GM06990 (cell line): ENCODE measurements around the gene MORN5.

Source experiments
- DNase-seq: peaks from one replicate; pipeline ENCODE4 v3.0.0-alpha.2; 2011; ENCODE audit not compliant: insufficient read length; ENCODE audit errors: extremely low read depth
- H3K27me3 ChIP-seq: replicated peaks from 2 replicates; pipeline ENCODE4 v1.6.0; 2011; ENCODE audit warnings: low read length; ENCODE audit not compliant: control insufficient read depth, insufficient read depth
- H3K36me3 ChIP-seq: 2 replicates; pipeline ENCODE4 v1.5.1; 2011; ENCODE audit warnings: low read length; ENCODE audit not compliant: control insufficient read depth, insufficient read depth
- H3K4me3 ChIP-seq: replicated peaks from 2 replicates; pipeline ENCODE4 v1.5.1; 2011; ENCODE audit warnings: low read depth, mild to moderate bottlenecking, control low read depth, low read length
- TF ChIP-seq, protein P1 (sequence below): IDR thresholded peaks from 2 replicates; pipeline ENCODE4 v1.5.1; 2011; ENCODE audit warnings: low read length, control low read depth, mild to moderate bottlenecking, inconsistent platforms; ENCODE audit not compliant: insufficient read depth, poor library complexity, severe bottlenecking

MORN5 gene

DNA sequence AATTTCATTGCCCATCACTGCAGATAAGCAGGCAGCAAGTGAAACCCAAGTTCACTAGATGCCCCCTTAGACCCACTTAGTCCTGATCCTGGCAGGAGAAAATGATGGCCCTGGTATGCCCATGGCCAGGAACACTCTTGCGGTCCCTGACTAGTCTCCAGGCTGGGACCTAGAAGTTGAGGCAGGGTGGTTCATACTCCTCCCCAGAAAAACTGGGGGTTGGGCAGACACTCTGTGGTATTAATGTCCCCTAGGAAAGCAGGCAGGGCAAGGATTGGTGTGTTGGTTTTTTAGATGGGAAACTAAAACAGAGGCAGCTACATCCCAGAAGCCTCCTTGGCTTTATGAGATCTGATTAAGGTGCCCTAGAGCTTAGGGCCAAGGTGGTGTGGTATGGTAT lies 56.0 kb downstream of the MORN5 start:
- Histone ChIP-seq H3K4me3 (no peak overlapping the region), H3K27me3 (peaks cover 13% of the 10 kb centered on the region)
- DNase-seq, result no peak

DNA sequence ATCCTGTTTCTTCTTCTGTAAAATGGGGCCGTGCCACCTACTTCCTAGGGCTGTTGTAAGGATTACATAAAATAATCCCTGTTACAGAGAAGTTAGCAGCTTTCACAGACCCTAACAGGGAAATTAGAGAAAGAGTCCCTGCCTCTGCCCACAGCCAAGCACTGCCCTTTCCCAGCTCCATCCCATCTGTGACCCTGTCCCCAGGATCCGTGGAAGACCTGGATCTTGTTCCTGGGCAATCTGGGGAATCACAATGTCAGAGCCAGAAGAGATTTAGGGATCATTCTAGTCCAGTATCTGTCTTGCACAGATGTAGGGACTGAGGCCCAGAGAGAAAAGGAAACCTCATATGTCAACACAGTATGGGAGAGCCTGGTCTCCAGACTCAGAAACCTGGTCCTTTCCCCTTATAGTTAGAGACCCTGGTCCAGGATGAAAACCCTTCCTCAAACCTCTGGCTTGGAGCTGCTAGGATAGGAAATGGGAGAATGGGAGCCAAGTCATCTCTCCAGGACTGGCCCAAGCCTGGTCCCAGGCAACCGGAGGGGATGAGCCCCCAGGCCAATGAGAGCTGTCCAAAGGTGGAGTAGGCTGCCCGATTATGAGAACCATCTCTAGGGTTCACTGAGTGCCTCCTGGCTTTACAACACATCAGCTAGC lies 56.6 kb downstream of the MORN5 start:
- TF ChIP-seq, protein P1, sequence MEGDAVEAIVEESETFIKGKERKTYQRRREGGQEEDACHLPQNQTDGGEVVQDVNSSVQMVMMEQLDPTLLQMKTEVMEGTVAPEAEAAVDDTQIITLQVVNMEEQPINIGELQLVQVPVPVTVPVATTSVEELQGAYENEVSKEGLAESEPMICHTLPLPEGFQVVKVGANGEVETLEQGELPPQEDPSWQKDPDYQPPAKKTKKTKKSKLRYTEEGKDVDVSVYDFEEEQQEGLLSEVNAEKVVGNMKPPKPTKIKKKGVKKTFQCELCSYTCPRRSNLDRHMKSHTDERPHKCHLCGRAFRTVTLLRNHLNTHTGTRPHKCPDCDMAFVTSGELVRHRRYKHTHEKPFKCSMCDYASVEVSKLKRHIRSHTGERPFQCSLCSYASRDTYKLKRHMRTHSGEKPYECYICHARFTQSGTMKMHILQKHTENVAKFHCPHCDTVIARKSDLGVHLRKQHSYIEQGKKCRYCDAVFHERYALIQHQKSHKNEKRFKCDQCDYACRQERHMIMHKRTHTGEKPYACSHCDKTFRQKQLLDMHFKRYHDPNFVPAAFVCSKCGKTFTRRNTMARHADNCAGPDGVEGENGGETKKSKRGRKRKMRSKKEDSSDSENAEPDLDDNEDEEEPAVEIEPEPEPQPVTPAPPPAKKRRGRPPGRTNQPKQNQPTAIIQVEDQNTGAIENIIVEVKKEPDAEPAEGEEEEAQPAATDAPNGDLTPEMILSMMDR, result no peak
- Histone ChIP-seq H3K36me3 (no peaks in the 10 kb centered on the region), H3K27me3 (peaks cover 13% of the 10 kb centered on the region), H3K4me3 (no peak overlapping the region)
- no peak for DNase-seq

More for the DNA sequence above, 56.0 kb downstream of the MORN5 start:
- TF ChIP-seq, protein P1, result no peak
- no peaks in the 10 kb centered on the region for H3K36me3 ChIP-seq

DNA sequence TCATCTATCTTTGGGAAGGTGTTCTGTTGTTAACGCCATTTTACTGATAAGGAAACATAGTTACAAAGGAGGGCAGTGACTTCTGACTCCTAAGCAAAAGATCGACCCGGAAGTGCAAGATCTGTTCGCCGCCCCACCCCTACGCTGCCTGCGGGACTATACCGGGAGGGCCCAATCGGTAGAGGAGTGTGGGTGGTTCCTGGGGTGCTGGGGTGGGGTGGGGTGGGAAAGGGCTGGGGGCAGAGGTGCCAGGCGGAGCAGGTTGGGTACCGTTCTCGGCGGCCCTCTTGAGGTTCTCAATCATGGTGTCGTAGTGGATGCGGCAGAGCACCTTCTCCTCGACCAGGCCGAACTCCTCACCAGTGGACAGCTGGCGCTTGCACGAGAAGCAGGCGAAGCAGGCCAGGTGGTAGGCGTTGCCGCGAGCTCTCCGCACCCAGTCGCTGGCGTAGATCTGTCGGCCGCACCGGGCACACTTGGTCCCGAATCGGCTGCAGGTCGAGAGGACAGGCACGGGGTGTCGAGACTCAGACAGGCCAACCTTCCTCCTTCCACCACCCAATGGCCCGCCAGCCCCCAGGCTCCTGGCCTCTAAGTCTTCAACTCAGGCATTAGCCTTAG lies 57.2 kb downstream of the MORN5 start:
- no peak for DNase-seq
- H3K4me3 ChIP-seq, result no peak overlapping the region
- H3K27me3 ChIP-seq, result peaks cover 13% of the 10 kb centered on the region
- no peaks in the 10 kb centered on the region for H3K36me3 ChIP-seq
- TF ChIP-seq, protein P1, result no peak

DNA sequence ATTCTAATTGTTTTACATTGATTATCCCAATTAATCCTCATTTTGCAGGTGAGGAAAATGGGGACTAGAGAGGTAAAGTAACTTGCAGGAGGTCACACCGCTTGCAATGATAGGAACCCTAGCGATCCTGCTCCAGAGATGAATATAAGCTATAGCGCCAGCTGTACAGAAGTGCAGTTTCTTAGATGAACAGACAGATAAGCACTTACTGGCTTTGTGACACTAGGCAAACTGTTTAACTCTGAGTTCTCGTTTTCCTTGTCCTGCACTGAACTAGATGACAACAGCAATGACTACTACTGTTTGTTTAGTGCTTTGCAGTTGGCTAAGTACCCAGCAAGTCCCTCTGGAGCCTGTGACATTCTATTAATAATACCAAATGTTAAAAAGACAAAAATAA lies 57.9 kb downstream of the MORN5 start:
- Histone ChIP-seq H3K36me3 (no peaks in the 10 kb centered on the region), H3K4me3 (no peak overlapping the region), H3K27me3 (peaks cover 13% of the 10 kb centered on the region)
- DNase-seq, result no peak
- TF ChIP-seq, protein P1, result no peak

DNA sequence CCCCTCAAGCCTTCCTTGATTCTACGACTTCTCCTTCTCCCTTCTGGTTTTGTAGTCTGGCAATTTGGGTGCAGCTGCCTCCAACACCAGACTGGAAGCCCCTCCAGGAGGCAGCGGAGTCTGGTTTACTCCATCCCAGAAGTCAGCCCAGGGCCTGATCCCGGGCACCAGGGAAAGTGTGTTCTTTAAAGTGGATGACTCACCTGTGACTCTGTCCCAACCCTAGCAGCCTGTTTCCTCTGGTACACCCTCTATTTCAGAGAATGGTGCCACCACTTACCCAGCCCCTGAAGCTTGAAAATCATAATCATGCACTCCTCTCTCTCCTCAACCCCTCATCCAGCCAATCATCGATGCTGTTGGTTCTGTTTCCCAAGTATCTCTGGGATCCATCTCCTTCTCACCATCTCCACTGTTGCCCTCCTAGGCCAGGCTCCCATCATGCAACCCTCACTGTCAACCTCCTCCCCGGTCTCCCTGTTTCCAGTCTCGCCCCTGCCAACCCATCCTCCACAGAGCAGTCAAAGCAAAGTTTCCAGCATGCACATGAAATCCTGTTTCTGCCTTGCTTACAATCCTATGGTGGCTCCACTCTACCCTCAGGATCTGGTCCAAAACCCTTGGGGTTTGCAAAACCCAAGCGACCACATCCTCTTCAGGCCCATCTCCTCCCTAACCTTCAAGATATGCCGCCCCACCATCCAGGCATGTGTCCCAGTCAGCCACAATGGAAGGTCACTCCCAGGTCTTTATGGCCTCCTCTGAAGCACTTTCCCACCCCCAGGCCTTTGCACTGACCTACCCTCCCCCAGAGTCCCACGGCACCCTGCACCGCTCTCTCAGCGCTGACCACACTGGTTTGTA lies 58.6 kb downstream of the MORN5 start:
- no peak for DNase-seq
- TF ChIP-seq, protein P1, result no peak
- Histone ChIP-seq H3K36me3 (no peaks in the 10 kb centered on the region), H3K27me3 (peaks cover 13% of the 10 kb centered on the region), H3K4me3 (no peak overlapping the region)
